ENCODE data around the gene IWS1.

IWS1 gene

DNA sequence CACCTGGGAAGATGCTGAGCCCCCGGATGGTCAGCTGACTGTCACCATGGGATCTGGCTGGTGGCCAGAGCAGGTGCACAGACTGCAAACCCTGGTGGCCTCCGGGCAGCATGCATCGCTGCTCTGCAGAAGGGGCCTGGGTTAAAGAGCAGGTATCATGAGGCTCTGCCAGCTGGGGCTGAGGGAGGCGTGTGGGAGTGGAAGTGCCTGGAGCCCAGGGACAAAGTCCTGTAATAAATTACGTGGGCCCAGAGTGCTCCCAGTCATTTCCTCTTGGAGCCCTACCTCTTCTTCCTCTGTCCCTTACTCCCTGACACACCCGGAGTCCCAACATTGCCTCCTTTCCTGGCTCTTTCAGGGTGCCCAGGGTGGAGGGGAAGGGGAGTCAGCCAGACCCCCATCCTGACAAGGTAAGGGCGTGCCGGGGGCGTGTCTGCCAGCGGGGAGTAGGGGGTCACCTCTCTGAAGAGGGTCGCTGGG, 9.2 kb upstream of the IWS1 start, which contains the start of gene MYO7B:
Gene MYO7B (plus strand): TSS at position 262 of the 480 bp plus-strand sequence. CDS start 24,040 bp downstream, outside the sequence.
- Histone ChIP-seq H3K27ac (ENCODE audit: low read depth, low read length) (no peak within 1 kb of the TSS), H3K9ac (ENCODE audit: low read length) (no peak within 1 kb of the TSS), H2AFZ (ENCODE audit: low read depth, low read length, severe bottlenecking) (no peak within 1 kb of the TSS), H3K36me3 (ENCODE audit: low read length) (no peaks in the 10 kb centered on the region), H3K79me2 (ENCODE audit: insufficient read depth, low read length) (no peaks in the 10 kb centered on the region), H4K20me1 (ENCODE audit: low read depth, low read length) (no peaks in the 10 kb centered on the region), H3K4me2 (ENCODE audit: low read depth, low read length, poor library complexity, severe bottlenecking) (no peak within 1 kb of the TSS), H3K9me2 (replicated peaks; ENCODE audit: insufficient read depth, low read length) (no peaks in the 10 kb centered on the region), H3K9me3 (ENCODE audit: insufficient read depth, low read length) (no peaks in the 10 kb centered on the region), H3K27me3 (ENCODE audit: low read length) (no peaks in the 10 kb centered on the region), H3K4me3 (ENCODE audit: insufficient read depth, low read length, poor library complexity, severe bottlenecking) (no peak within 1 kb of the TSS), H3F3A (ENCODE audit: insufficient read depth) (no peaks in the 10 kb centered on the region)
- no peak for TF ChIP-seq EZH2phosphoT487 (conservative IDR thresholded peaks at IDR 0.05; ENCODE audit: low read length)
- TF ChIP-seq, protein P1, sequence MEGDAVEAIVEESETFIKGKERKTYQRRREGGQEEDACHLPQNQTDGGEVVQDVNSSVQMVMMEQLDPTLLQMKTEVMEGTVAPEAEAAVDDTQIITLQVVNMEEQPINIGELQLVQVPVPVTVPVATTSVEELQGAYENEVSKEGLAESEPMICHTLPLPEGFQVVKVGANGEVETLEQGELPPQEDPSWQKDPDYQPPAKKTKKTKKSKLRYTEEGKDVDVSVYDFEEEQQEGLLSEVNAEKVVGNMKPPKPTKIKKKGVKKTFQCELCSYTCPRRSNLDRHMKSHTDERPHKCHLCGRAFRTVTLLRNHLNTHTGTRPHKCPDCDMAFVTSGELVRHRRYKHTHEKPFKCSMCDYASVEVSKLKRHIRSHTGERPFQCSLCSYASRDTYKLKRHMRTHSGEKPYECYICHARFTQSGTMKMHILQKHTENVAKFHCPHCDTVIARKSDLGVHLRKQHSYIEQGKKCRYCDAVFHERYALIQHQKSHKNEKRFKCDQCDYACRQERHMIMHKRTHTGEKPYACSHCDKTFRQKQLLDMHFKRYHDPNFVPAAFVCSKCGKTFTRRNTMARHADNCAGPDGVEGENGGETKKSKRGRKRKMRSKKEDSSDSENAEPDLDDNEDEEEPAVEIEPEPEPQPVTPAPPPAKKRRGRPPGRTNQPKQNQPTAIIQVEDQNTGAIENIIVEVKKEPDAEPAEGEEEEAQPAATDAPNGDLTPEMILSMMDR (IDR thresholded peaks at IDR 0.05; ENCODE audit: insufficient read depth, low read length, poor library complexity, severe bottlenecking), result no peak

DNA sequence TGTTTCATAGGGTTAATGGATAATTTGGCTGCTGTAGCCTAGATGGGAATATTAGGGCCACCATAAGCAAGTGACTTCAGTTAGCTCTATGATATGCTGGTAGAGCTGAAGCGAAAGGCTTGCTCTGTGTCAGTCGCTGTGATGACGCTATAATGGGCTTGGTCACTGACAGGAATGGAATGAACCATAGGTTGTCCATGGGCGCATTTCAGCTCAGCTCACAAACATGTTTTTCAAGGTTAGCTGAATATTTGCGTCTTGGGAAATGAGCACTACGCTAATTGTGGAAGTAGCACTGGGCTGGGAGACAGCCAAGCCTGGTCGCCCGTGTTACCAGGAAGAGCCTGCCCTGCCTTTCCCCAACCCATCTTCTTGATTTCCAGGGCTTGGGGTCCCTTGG, 6.0 kb upstream of the IWS1 start:
- Histone ChIP-seq H3K9me2 (replicated peaks; ENCODE audit: insufficient read depth, low read length) (no peaks in the 10 kb centered on the region), H3K27ac (ENCODE audit: low read depth, low read length) (no peak overlapping the region), H3K9ac (ENCODE audit: low read length) (no peak overlapping the region), H3K27me3 (ENCODE audit: low read length) (no peaks in the 10 kb centered on the region), H3K4me3 (ENCODE audit: insufficient read depth, low read length, poor library complexity, severe bottlenecking) (no peak overlapping the region), H3K4me2 (ENCODE audit: low read depth, low read length, poor library complexity, severe bottlenecking) (no peak overlapping the region), H3K36me3 (ENCODE audit: low read length) (no peaks in the 10 kb centered on the region), H3K9me3 (ENCODE audit: insufficient read depth, low read length) (no peaks in the 10 kb centered on the region), H3F3A (ENCODE audit: insufficient read depth) (no peaks in the 10 kb centered on the region), H4K20me1 (ENCODE audit: low read depth, low read length) (no peaks in the 10 kb centered on the region), H2AFZ (ENCODE audit: low read depth, low read length, severe bottlenecking) (no peak overlapping the region), H3K79me2 (ENCODE audit: insufficient read depth, low read length) (no peaks in the 10 kb centered on the region)
- TF ChIP-seq, protein P1 (IDR thresholded peaks at IDR 0.05; ENCODE audit: insufficient read depth, low read length, poor library complexity, severe bottlenecking), result no peak
- TF ChIP-seq EZH2phosphoT487 (conservative IDR thresholded peaks at IDR 0.05; ENCODE audit: low read length), result no peak

DNA sequence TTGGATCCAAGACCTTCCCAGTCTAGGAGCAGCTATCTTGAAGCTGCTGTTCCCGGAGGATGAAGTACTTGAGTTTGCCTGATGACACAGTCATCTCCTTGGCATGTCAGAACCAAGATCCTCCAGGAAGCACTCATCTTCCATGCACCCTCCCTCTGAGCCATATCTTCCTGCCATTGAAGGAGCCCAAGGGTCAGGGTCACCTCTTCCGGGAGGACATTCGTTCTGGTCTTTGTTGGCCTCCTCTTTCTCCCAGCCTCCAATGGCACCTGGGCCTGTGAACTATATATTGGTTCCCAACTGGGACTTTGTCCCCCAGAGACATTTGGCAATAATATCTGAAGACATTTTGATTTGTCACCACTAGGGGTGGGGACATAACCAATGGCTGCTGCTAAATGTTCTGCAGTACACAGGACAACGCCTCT, 4.9 kb upstream of the IWS1 start:
- Histone ChIP-seq H4K20me1 (ENCODE audit: low read depth, low read length) (no peaks in the 10 kb centered on the region), H3F3A (ENCODE audit: insufficient read depth) (no peaks in the 10 kb centered on the region), H3K9me2 (replicated peaks; ENCODE audit: insufficient read depth, low read length) (no peaks in the 10 kb centered on the region), H3K27ac (ENCODE audit: low read depth, low read length) (no peak overlapping the region), H3K9ac (ENCODE audit: low read length) (no peak overlapping the region), H2AFZ (ENCODE audit: low read depth, low read length, severe bottlenecking) (no peak overlapping the region), H3K9me3 (ENCODE audit: insufficient read depth, low read length) (no peaks in the 10 kb centered on the region), H3K4me2 (ENCODE audit: low read depth, low read length, poor library complexity, severe bottlenecking) (no peak overlapping the region), H3K27me3 (ENCODE audit: low read length) (no peaks in the 10 kb centered on the region), H3K36me3 (ENCODE audit: low read length) (no peaks in the 10 kb centered on the region), H3K79me2 (ENCODE audit: insufficient read depth, low read length) (peaks cover under 1% of the 10 kb centered on the region; the same call in 1 of the 2 replicates), H3K4me3 (ENCODE audit: insufficient read depth, low read length, poor library complexity, severe bottlenecking) (no peak overlapping the region)
- no peak for TF ChIP-seq EZH2phosphoT487 (conservative IDR thresholded peaks at IDR 0.05; ENCODE audit: low read length)
- TF ChIP-seq, protein P1 (IDR thresholded peaks at IDR 0.05; ENCODE audit: insufficient read depth, low read length, poor library complexity, severe bottlenecking), result no peak
